ENCODE results near the gene DYNLT2.

The DYNLT2 gene

DNA sequence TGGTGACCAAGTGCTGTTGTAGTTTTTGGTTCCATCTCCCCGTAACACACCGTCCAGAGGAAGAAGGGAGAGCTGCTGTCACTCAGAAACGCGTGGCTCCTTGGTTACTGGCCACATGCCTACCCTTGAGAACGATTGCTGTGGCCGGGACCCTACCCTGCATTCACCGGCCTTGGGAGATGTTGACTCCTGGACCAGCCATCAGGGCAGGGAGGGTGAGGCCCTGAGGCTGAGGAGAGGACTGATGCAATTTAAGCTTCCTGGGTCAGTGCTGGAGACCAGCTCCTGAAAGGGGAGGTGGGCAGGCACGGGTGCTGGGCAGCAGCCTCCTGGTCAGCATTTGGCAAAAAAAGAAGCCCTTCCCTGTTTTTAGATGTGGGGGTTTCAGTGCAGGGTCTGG lies 31.6 kb upstream of the DYNLT2 start:
- no peak overlapping the region for H3K4me3 ChIP-seq (ENCODE audit: low read depth, low read length)
- no peak for DNase-seq (ENCODE audit: low read depth)
- TF ChIP-seq, protein P1, sequence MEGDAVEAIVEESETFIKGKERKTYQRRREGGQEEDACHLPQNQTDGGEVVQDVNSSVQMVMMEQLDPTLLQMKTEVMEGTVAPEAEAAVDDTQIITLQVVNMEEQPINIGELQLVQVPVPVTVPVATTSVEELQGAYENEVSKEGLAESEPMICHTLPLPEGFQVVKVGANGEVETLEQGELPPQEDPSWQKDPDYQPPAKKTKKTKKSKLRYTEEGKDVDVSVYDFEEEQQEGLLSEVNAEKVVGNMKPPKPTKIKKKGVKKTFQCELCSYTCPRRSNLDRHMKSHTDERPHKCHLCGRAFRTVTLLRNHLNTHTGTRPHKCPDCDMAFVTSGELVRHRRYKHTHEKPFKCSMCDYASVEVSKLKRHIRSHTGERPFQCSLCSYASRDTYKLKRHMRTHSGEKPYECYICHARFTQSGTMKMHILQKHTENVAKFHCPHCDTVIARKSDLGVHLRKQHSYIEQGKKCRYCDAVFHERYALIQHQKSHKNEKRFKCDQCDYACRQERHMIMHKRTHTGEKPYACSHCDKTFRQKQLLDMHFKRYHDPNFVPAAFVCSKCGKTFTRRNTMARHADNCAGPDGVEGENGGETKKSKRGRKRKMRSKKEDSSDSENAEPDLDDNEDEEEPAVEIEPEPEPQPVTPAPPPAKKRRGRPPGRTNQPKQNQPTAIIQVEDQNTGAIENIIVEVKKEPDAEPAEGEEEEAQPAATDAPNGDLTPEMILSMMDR (IDR thresholded peaks at IDR 0.05; ENCODE audit: insufficient read depth, low read depth, low read length, missing control alignments) = no peak

DNA sequence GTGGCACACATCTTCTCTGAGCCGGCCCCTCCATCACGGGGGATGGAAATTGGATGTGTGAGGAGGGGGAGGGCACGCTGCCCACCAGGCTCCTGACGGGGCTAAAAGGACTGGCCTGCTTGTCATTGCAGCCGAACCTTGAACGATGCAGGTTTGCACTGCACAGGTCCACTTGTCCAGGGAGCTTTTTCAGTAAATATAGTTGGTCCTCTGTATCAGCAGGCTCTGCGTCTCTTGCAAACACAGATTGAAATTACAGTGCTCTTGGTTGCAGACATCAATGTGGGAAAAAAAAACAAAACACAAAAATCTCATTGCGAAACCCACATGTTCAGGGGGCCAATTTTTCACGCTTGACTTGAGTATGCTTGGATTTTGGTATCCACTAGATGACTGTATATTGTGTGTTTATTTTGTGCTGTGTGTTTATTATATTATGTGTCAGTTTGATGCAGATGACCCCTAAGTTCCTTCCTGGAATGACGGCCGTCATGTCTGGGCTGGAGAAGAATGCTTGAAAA lies 29.3 kb upstream of the DYNLT2 start:
- no peak overlapping the region for H3K4me3 ChIP-seq (ENCODE audit: low read depth, low read length)
- no peak for DNase-seq (ENCODE audit: low read depth)
- TF ChIP-seq, protein P1 (IDR thresholded peaks at IDR 0.05; ENCODE audit: insufficient read depth, low read depth, low read length, missing control alignments) = no peak

GRCh38 chr6:169779896-169780295 lies 28.5 kb upstream of the DYNLT2 start:
- no peak for DNase-seq (ENCODE audit: low read depth)
- H3K4me3 ChIP-seq (ENCODE audit: low read depth, low read length) = no peak overlapping the region
- TF ChIP-seq, protein P1 (IDR thresholded peaks at IDR 0.05; ENCODE audit: insufficient read depth, low read depth, low read length, missing control alignments) = no peak

DNA sequence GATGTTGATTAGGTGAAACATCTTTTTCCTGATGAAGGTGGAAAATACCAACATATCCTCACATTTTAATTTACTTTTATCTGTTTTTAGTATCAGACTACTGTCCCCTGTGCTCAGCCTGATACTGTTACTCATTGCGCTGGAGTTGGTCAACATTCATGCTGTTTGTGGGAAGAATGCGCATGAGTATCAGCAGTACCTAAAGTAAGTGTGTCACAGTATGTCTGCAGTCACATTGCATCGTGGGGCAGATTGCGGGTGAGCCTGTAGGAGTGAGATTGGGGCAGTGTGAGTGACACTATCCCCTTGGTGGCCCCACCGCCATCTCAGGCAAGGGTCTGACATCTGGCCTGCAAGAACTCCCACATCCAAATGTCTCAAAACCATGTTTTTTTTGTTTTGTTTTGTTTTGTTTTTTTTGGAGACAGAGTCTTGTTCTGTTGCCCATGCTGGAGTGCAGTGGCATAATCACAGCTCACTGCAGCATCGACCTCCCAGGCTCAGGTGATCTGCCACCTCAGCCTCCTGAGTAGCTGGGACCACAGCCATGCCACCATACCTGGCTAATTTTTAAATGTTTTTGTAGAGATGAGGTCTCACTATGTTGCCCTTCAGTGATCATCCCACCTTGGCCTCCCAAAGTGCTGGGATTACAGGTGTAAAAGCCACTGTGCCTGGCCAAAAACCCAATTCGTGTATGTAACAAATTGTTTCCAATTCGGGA lies 27.9 kb upstream of the DYNLT2 start:
- TF ChIP-seq, protein P1 (IDR thresholded peaks at IDR 0.05; ENCODE audit: insufficient read depth, low read depth, low read length, missing control alignments) = no peak
- DNase-seq (ENCODE audit: low read depth) = no peak
- H3K4me3 ChIP-seq (ENCODE audit: low read depth, low read length) = no peak overlapping the region

DNA sequence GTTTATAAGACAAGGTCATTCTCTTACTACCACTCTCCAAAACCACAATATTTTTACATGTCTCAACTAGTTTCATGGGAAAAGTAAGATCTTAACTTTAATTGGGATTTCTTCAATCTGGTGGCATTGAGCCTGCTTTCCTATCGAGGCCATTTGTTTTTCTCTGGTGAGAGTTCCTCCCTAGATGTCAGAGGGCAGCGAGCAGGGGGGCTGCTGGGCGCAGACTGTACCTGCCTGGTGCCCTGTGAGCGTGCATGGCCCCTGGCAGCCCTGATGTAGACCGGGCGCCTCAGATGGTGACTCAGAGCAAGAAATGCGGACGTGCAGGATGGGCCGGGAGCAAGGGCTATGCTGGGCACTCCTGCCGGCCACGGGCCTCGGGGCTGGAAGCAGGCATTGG lies 27.3 kb upstream of the DYNLT2 start:
- TF ChIP-seq, protein P1 (IDR thresholded peaks at IDR 0.05; ENCODE audit: insufficient read depth, low read depth, low read length, missing control alignments) = no peak
- H3K4me3 ChIP-seq (ENCODE audit: low read depth, low read length) = no peak overlapping the region
- no peak for DNase-seq (ENCODE audit: low read depth)

GRCh38 chr6:169777896-169778295 lies 26.5 kb upstream of the DYNLT2 start:
- no peak overlapping the region for H3K4me3 ChIP-seq (ENCODE audit: low read depth, low read length)
- TF ChIP-seq, protein P1 (IDR thresholded peaks at IDR 0.05; ENCODE audit: insufficient read depth, low read depth, low read length, missing control alignments) = no peak
- no peak for DNase-seq (ENCODE audit: low read depth)

- H3K4me3 ChIP-seq (ENCODE audit: low read depth, low read length) = no peak overlapping the region
- TF ChIP-seq, protein P1 (IDR thresholded peaks at IDR 0.05; ENCODE audit: insufficient read depth, low read depth, low read length, missing control alignments) = no peak
- DNase-seq (ENCODE audit: low read depth) = no peak
Observed at GRCh38 chr6:169776379-169776778, 25.0 kb upstream of the DYNLT2 start.
